Measurements from ENCODE around the gene NOC4L. TPM values are rescaled to one million over a fixed set of nuclear protein-coding genes. Genes with fewer than 3 reads are reported as not detected.

Gene NOC4L
- total RNA-seq, 2 experiments from 2014 or later, result 29.3 to 29.4 TPM

DNA sequence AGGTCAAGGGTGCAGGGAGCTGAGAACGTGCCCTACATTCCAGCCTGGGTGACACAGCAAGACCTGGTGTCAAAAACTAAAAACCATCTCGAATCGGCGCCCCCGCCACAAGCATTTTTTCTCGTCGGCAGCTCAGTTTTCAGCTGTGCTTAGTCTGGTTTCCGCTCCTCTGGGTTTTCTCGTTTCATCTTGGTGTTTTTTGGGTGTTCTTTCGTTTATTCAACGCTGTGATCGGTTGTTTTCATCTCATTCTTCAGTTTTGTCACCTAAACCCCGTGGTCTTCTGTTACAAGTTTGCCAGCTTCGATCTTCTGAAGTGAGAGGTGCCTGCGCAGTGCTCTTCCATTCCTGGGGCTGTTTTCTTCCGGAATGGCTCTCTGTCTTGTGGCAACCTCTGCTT is 41.4 kb downstream of the NOC4L start:
- POLR2A ChIA-PET, result interaction anchor here (0.9 to 2.5 kb wide), 4 partner anchors 10 to 24 kb away, joined by 3 to 14 read pairs (median 6); no protein-coding TSS in a partner anchor
- Mint-ChIP-seq H3K27ac (peak overlapping the region; percentile 99), H3K27me3 (peaks cover 11% of the 10 kb centered on the region), H3K9me3 (no peaks in the 10 kb centered on the region), H3K4me1 (peaks cover 23% of the 10 kb centered on the region), H3K4me3 (peak overlapping the region; percentile 87), H3K36me3 (peaks cover 7% of the 10 kb centered on the region)
- ATAC-seq (ENCODE audit: low read depth), result peak; percentile 6
- DNase-seq, result no peak

DNA sequence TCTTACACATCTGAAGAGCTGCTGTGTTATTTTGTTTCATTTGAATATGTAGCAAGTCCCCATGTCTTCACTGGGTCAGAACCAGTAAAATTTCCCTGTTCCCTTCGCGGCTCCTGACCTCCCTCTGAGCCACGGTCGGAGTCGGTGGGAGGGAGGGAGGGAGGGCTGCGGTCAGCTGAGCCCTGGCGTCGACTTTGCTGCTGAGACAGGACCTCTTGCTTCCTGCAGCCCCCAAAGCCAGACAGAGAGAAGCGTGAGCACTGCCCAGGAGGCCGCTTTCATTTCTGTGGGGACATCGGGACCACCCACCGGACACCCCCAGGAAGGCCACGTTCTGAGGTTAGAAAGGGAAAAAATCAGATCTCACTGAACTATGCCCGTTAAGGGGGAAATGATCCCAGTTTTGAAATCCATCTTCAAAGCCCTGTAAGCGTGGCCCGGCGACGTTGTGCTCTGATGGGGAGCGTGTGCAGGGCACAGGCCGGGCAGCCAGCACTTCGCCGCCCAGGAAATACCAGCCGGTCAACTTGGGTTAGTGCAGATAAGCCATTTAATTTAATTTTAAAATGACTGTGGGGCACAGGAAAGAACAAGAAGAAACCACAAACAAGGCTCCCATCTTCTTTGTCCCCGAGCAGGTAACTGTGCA is 42.1 kb downstream of the NOC4L start:
- H3K4me1 Mint-ChIP-seq, result peaks cover 25% of the 10 kb centered on the region
- no peak for ATAC-seq (ENCODE audit: low read depth)

DNA sequence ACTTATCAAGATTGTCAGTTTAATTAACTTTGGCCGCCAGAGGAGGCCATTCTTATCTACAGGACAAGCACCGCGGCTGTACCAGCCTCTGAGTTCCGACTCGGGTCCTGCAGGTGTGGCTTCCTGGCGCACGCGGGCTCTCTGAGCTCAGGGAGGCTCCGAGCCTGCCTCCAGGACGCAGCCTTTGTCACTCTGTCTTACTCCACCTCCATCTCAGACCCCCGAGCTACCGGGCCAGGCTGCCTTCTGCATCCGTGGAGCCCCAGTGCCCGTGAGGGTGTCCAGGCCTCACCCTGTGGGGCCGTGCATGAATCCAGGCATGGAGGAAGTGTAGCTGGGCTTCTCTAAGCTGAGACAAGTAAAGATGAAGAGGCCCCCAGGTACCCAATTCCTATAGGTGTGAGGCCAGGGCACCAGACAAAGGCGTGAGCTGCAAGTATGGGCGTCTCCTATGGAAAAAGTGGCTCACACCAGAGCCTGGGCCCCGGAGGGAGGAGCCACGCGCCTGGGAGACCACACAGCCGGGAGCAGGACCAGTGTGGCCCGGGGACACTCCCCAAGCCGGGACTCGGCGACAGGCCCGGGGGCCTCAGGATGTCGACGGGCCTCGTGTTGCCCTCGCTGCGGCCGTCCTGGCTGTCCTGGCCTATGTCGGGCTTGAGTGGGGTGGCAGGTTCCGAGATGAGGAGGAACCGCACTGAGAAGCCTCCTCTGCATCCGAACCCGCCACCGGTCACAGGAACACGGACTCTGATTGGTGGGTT is 42.8 kb downstream of the NOC4L start:
- peaks cover 6% of the 10 kb centered on the region for H3K36me3 Mint-ChIP-seq

More for the DNA sequence above, 42.1 kb downstream of the NOC4L start:
- POLR2A ChIA-PET, result interaction anchor here (0.6 to 2.5 kb wide), 6 partner anchors 8 to 53 kb away, joined by 3 to 14 read pairs (median 6); no protein-coding TSS in a partner anchor
- Mint-ChIP-seq H3K27ac (peak overlapping the region; percentile 99), H3K4me3 (peak overlapping the region; percentile 87), H3K36me3 (peaks cover 6% of the 10 kb centered on the region), H3K9me3 (no peaks in the 10 kb centered on the region), H3K27me3 (peaks cover 11% of the 10 kb centered on the region)
- no peak for DNase-seq

DNA sequence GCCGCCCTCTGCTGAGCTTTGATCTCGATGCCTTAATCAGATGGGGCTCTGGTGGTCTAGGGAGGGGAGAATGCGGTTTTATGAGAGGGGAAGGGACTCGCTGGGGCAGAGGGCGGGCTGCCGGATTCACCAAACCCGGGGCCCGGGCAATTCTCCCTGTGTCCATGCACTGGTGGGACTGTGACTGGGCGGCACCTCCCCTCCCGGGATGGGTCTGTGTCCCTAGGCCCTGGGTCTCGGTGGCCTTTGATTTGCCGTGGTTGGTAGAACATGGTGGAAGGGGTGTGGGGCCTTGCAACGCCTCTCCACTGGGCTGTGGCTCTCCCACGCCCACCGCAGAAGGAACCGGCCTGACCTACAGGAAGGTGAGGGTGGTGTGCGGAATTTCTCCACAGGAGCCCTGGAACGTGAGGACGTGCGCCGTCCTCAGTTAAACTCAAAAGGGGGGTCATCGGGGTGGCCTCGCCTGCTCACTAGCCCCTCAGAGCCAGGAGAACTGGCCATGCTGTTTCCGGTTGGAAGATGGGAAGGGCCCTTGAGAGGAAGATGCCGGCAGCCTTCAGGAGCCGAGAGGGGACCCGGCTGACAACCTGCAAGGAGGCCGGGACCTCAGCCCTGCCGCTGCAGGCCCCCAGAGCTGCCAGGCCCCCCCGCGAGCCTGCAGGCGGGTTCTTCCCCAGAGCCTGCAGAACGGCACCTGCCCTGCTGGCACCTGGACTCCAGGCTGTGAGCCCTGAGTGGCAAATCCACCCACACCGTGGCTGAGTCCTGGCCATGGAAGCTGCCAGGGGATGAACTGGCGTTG is 43.6 kb downstream of the NOC4L start:
- POLR2A ChIA-PET, result interaction anchor here (1.2 to 2.5 kb wide), 4 partner anchors 9 to 33 kb away, joined by 3 to 24 read pairs (median 9); no protein-coding TSS in a partner anchor
- Mint-ChIP-seq H3K27me3 (peaks cover 11% of the 10 kb centered on the region), H3K36me3 (peaks cover 6% of the 10 kb centered on the region), H3K4me3 (peak overlapping the region; percentile 99), H3K9me3 (no peaks in the 10 kb centered on the region), H3K4me1 (peaks cover 25% of the 10 kb centered on the region), H3K27ac (peak overlapping the region; percentile 54)
- DNase-seq, result no peak
- ATAC-seq (ENCODE audit: low read depth), result no peak

More for the DNA sequence above, 42.8 kb downstream of the NOC4L start:
- Mint-ChIP-seq H3K27me3 (peaks cover 11% of the 10 kb centered on the region), H3K27ac (peak overlapping the region; percentile 99), H3K9me3 (no peaks in the 10 kb centered on the region), H3K4me3 (peak overlapping the region; percentile 87), H3K4me1 (peaks cover 25% of the 10 kb centered on the region)
- no peak for DNase-seq
- ATAC-seq (ENCODE audit: low read depth), result no peak
- POLR2A ChIA-PET, result interaction anchor here (0.6 to 2.5 kb wide), 4 partner anchors 8 to 54 kb away, joined by 3 to 9 read pairs (median 6); no protein-coding TSS in a partner anchor

DNA sequence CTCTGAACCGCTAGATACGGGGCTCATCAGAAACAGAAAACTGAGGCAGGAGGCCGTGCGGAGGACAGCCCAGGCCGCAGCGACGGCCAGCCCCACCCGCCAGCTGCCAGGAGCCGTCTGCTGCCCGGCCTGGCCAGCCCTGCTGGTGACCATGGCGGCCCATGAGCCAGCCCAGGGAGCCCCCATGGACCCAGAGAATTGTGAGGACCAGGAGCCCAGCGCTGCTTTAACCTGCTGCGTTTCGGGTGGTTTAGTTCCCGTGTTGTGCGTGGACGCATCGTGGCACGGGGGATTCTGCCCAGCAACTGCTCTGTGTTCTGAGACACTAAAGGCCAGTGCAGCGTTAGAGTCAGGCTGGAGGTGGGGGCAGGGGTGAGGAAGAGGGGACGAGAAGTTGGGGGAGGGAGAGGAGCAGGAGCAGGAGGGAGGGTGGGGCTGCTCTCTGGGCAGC is 44.2 kb downstream of the NOC4L start:
- DNase-seq (no peak), ATAC-seq (ENCODE audit: low read depth) (no peak)
- Mint-ChIP-seq H3K27me3 (peaks cover 6% of the 10 kb centered on the region), H3K4me1 (peaks cover 25% of the 10 kb centered on the region), H3K4me3 (peak overlapping the region; percentile 99), H3K36me3 (peaks cover 6% of the 10 kb centered on the region), H3K27ac (peak overlapping the region; percentile 56), H3K9me3 (peaks cover 2% of the 10 kb centered on the region)
- POLR2A ChIA-PET, result interaction anchor here (1.3 to 2.1 kb wide), 2 partner anchors 10 to 14 kb away, joined by 4 to 24 read pairs; no protein-coding TSS in a partner anchor

DNA sequence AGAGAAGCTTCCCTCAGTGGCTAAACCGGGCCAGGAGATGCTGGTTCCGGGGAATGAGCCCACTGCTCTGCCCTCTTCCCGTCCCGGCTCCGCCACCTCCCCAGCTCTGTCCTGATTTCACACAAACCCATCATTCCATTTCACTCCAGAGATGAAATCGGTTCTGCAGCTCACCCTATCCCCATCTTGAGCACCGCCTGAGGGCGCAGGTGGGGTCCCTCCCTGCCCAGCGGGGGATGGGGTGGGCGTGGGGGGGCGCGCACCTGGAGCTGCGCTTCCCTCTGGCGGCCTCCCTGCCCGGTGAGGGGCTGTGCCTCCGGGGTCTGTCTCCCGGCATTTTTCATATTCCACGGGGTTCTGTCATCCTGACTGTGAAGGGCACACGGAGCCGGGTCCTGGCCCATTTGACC is 44.7 kb downstream of the NOC4L start:
- ATAC-seq (ENCODE audit: low read depth) (no peak), DNase-seq (no peak)
- Mint-ChIP-seq H3K4me1 (peaks cover 25% of the 10 kb centered on the region), H3K27me3 (peaks cover 4% of the 10 kb centered on the region), H3K9me3 (peaks cover 4% of the 10 kb centered on the region), H3K4me3 (peak overlapping the region; percentile 99), H3K36me3 (peaks cover 6% of the 10 kb centered on the region), H3K27ac (peak overlapping the region; percentile 95)
- POLR2A ChIA-PET, result interaction anchor here (0.9 to 2.1 kb wide), 5 partner anchors 10 to 372 kb away, joined by 3 to 24 read pairs (median 3); no protein-coding TSS in a partner anchor

DNA sequence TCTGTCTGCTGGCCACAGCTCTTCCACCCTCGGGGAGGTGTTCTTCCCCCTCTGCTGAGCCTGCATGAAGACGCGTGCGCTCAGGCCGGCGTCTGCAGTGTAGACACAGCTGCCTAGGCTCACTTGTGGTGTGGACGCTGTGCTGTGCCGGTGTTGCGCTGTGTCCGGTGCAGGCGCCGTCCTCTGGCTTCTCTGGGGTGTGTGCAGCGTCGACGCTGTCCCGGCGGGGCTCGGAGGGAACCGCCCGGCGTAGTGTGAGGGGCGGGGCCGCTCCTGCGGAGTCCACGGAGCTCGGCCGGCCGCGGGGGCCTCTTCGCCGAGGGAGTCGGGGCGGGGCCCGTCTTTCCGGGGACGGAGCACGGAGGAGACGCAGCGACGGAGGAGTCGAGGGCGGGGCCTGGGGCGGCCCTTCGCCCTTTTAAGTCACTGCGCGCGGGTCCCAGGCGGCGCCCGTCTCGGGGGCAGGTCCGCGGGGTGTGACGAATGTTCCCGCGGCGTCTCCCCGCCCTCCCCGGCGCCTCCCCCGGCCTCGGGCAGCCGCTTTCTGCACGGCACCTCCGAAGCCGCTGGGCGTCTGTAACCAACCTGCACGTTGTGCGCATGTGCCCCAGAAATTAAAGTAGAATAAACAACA is 45.2 kb downstream of the NOC4L start:
- Mint-ChIP-seq H3K4me3 (peak overlapping the region; percentile 99), H3K9me3 (peaks cover 8% of the 10 kb centered on the region), H3K36me3 (peaks cover 6% of the 10 kb centered on the region), H3K27ac (peak overlapping the region; percentile 95), H3K4me1 (peaks cover 23% of the 10 kb centered on the region), H3K27me3 (peaks cover under 1% of the 10 kb centered on the region)
- ATAC-seq (ENCODE audit: low read depth) (peak; percentile 92), DNase-seq (peak; percentile 96)
- POLR2A ChIA-PET, result interaction anchor here (0.6 to 2.1 kb wide), 9 partner anchors 11 to 497 kb away, joined by 3 to 24 read pairs (median 3); partner anchors contain the start of gene POLE

DNA sequence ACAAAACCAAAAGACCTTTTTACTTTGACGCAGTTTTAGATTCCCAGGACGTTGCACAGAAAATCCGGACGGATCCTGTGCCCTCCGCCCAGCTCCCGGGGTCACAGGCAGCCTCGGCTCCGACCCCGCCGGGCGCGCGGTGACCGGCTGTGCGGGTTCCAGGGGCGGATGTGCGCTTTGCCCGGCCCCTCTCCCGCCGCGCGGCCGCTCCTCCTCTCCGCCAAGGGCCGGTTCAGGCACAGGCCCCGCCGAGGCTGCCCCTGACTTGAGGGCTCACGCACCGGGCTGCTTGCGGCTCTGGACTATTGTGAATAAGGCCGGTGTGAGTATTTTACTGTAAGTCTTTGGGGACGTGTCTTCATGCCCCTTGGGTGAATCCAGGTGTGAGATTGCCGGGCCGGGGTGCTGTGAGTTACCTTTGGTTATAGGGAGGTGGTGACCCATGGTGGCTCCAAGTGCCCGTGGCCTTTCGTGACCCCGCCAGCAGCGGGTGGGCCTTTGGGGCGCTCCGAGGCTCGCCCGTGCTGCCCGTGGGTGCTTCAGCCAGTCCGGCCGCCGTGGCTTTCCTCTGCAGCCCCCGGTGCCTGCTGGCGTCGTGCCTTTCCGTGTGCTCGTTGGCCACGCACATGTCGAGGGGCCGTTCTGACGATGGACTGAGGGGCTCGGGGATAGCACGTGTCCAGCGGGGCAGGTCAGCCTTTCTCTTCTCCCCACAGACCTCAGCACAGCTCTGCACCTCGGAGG is 45.9 kb downstream of the NOC4L start:
- DNase-seq, result no peak
- ATAC-seq (ENCODE audit: low read depth), result peak; percentile 9
- Mint-ChIP-seq H3K27me3 (no peaks in the 10 kb centered on the region), H3K4me3 (peak overlapping the region; percentile 99), H3K4me1 (peaks cover 20% of the 10 kb centered on the region), H3K9me3 (peaks cover 8% of the 10 kb centered on the region), H3K36me3 (peaks cover 6% of the 10 kb centered on the region), H3K27ac (peak overlapping the region; percentile 90)
- POLR2A ChIA-PET, result interaction anchor here (0.6 to 2.1 kb wide), 8 partner anchors 12 to 497 kb away, joined by 3 to 24 read pairs (median 4); partner anchors contain the start of gene POLE

DNA sequence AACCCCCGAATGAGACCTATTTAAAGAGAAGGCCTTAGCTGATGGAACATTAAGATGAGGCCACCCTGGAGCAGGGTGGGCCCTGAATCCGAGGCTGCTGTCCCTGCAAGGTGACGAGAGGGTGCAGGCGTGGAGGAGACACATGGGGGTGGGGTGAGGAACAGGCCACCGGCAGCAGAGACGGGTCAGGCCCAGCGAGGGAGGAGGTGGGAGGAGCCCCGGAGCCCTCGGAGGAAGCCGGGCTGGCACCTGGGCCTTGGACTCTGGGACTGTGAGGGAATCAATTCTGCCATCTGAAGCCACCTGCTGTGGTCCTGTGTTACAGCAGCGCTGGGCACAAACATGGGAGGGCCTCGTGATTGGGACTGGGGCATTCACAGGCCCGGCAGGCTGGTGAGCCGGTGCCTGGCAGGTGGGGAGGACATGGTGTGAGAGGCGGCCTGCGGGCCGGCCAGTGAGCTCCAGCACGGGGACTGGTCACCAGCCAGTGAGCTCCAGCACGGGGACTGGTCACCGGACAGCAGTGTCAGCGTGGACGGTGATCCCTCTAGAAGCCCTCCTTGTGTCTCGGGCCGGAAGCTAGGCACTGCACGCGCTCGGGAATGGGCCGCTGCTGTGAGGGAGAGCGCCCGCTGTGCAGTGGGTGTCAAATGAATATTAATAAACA is 46.7 kb downstream of the NOC4L start:
- POLR2A ChIA-PET, result no interaction called here
- DNase-seq, result no peak
- no peak overlapping the region for H3K4me3 Mint-ChIP-seq
- ATAC-seq (ENCODE audit: low read depth), result no peak
- H3K9me3 Mint-ChIP-seq, result peaks cover 8% of the 10 kb centered on the region
- H3K4me1 Mint-ChIP-seq, result peaks cover 14% of the 10 kb centered on the region
- H3K27ac Mint-ChIP-seq, result peak overlapping the region; percentile 30
- no peaks in the 10 kb centered on the region for H3K27me3 Mint-ChIP-seq
- peaks cover 4% of the 10 kb centered on the region for H3K36me3 Mint-ChIP-seq

DNA sequence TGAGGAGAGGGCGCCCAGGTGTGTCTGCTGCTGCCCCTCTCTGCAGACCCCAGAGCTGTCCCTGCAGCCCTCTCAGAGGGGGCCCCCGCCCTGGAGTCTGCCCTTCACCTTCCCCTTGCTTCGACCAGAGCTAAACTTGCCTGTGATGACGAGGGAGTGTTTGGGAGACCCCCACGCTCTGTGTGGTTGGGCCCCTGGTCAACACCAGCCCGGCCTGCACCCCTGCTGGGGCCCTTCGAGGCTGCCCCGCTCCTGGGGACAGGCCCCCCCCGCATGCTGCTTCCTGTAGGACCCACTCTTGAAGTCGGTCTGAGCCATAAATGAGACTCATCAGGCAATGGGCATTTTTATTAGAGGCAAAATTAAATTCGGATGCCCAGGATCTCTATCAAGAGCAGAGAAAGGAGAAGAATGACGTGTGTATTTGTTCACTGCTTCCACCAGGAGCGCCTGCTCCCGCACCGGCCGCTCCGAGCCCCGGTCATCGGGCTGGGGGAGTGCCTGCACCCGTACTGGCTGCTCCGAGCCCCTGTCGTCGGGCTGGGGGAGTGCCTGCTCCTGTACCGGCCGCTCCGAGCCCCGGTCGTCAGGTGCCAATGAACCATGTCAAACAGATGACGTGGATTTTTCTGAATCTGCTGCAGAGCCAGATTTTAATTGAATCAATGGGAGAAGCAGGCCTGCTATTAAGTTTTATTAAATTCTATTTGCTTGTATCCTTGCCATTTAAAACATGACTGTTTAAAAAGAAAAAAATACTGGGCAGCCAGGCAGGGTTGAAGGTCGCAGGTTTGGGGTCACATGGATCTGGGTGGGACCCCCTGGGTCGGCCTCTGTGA is 47.7 kb downstream of the NOC4L start:
- POLR2A ChIA-PET, result no interaction called here
- H3K36me3 Mint-ChIP-seq, result peaks cover 3% of the 10 kb centered on the region
- DNase-seq (no peak), ATAC-seq (ENCODE audit: low read depth) (no peak)
- peaks cover 8% of the 10 kb centered on the region for H3K9me3 Mint-ChIP-seq
- H3K4me1 Mint-ChIP-seq, result peaks cover 7% of the 10 kb centered on the region
- H3K27me3 Mint-ChIP-seq, result no peaks in the 10 kb centered on the region
- H3K4me3 Mint-ChIP-seq, result no peak overlapping the region
- no peak overlapping the region for H3K27ac Mint-ChIP-seq

DNA sequence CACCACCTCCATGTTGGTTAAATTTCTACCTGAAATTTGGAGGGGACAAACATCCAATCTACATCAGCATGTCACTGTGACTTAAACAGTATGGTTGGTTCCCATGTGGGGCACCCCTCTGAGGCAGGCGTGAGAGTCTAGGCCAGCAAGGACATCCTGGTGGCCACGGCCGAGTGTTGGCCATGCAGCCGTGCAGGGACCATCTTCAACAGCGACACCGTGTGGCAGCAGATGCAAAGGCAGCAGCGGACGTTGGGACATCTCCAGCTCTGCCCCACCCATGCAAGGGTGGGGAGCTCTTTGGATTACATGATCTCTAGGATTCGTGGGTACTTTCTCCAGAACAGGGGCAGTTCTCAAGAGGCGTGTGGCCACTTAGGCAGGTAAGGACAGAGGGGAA is 49.8 kb downstream of the NOC4L start:
- ATAC-seq (ENCODE audit: low read depth), result no peak
- Mint-ChIP-seq H3K9me3 (peaks cover 8% of the 10 kb centered on the region), H3K4me1 (peaks cover 4% of the 10 kb centered on the region), H3K27ac (no peak overlapping the region), H3K36me3 (peaks cover 2% of the 10 kb centered on the region), H3K4me3 (no peak overlapping the region), H3K27me3 (no peaks in the 10 kb centered on the region)
- no peak for DNase-seq
- POLR2A ChIA-PET, result no interaction called here

All from activated naive CD8-positive, alpha-beta T cell treated with anti-CD3 and anti-CD28 coated beads, Interleukin-2, amount 10 ng/mL, durations not matched to agents 7 days and 5 days (primary cell).